DND-41 (cell line): Measurements from ENCODE around the gene GPRC5D.

Source experiments
- EZH2 ChIP-seq: IDR thresholded peaks from 3 replicates; pipeline ENCODE4 v1.6.1; 2012; ENCODE audit warnings: borderline replicate concordance, low read depth, mild to moderate bottlenecking, moderate library complexity, low read length, inconsistent platforms; ENCODE audit not compliant: severe bottlenecking
- TF ChIP-seq, protein P1 (sequence below): IDR thresholded peaks from 2 replicates; pipeline ENCODE4 v1.5.1; 2012; ENCODE audit warnings: borderline replicate concordance, low read length, moderate library complexity, mild to moderate bottlenecking; ENCODE audit not compliant: poor library complexity, severe bottlenecking; ENCODE audit errors: extremely low read depth

DNA sequence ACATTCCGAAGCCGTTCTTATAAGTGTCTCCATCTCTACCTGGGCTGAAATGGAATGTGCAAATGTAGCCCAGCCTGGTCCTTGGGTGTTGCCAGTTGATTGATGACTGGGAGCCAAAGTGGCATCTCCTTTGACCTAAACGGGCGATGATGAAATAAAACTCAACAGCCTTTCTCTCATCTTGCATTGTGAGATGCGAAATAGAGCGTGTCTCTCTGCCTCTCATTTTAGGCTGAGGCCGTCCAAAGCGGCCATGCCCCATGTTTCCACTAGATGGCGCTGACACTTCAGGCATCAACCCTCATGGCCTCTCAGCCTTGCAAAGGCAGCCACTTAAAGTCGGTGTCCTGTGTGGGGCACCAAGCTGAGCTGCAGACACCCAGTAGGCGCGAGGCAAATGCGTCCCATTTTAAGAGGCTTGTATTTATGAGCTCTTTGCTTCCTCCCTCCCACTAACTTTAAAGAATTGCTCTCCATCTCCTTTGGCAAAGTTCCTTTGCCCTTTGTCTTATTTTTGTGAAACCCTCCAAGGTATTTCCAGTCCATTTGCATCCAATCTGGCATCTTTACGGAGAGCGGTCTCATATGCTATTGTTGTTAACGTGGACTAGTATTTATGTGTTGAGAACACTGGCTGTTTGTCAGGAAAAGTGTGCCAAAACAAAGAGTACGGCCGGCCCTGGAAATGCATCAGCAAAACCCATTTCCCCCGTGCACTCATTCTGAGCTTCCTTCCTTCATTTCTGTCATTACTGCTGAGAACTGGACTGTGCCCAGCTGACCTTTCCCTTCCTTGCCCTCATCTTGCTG is 35.6 kb downstream of the GPRC5D start:
- TF ChIP-seq, protein P1, sequence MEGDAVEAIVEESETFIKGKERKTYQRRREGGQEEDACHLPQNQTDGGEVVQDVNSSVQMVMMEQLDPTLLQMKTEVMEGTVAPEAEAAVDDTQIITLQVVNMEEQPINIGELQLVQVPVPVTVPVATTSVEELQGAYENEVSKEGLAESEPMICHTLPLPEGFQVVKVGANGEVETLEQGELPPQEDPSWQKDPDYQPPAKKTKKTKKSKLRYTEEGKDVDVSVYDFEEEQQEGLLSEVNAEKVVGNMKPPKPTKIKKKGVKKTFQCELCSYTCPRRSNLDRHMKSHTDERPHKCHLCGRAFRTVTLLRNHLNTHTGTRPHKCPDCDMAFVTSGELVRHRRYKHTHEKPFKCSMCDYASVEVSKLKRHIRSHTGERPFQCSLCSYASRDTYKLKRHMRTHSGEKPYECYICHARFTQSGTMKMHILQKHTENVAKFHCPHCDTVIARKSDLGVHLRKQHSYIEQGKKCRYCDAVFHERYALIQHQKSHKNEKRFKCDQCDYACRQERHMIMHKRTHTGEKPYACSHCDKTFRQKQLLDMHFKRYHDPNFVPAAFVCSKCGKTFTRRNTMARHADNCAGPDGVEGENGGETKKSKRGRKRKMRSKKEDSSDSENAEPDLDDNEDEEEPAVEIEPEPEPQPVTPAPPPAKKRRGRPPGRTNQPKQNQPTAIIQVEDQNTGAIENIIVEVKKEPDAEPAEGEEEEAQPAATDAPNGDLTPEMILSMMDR = peak; percentile 98
- TF ChIP-seq EZH2 = no peak
